Astrocyte (in vitro differentiated cells and primary cell): ENCODE results near the gene DEXI. TPM values are rescaled to one million over a fixed set of nuclear protein-coding genes. Genes with fewer than 3 reads are reported as not detected.

Source experiments
- DNase-seq: peaks from one replicate; pipeline ENCODE4 v3.0.0-alpha.2; 2010; ENCODE audit warnings: low read depth
- FAIRE-seq: peaks from 2 replicates; lab custom pipeline; 2011; peaks lifted over from hg19 to GRCh38; lab: Jason Lieb, UNC
- H2AFZ ChIP-seq: 2 replicates; pipeline ENCODE4 v1.6.0; 2012; ENCODE audit warnings: low read depth, low read length, inconsistent platforms
- H3K27ac ChIP-seq: 2 replicates; pipeline ENCODE4 v1.5.1; 2011; ENCODE audit warnings: low read depth, low read length, inconsistent platforms
- H3K27me3 ChIP-seq: 2 replicates; pipeline ENCODE4 v1.6.0; 2011; ENCODE audit warnings: low read length, inconsistent platforms; ENCODE audit not compliant: insufficient read depth
- H3K36me3 ChIP-seq: 2 replicates; pipeline ENCODE4 v1.5.1; 2011; ENCODE audit warnings: low read length, inconsistent platforms; ENCODE audit not compliant: insufficient read depth
- H3K4me1 ChIP-seq: 2 replicates; pipeline ENCODE4 v1.5.1; 2011; ENCODE audit warnings: low read length, inconsistent platforms; ENCODE audit not compliant: insufficient read depth
- H3K4me2 ChIP-seq: 2 replicates; pipeline ENCODE4 v1.6.0; 2012; ENCODE audit warnings: low read length, inconsistent platforms
- H3K4me3 ChIP-seq: 2 replicates; pipeline ENCODE4 v1.5.1; 2011; ENCODE audit warnings: low read depth, mild to moderate bottlenecking, low read length, inconsistent platforms; ENCODE audit not compliant: insufficient read depth
- H3K79me2 ChIP-seq: 2 replicates; pipeline ENCODE4 v1.6.0; 2012; ENCODE audit warnings: mild to moderate bottlenecking, low read length, inconsistent platforms; ENCODE audit not compliant: insufficient read depth
- H3K9ac ChIP-seq: 2 replicates; pipeline ENCODE4 v1.6.0; 2012; ENCODE audit warnings: mild to moderate bottlenecking, low read length, inconsistent platforms
- H3K9me3 ChIP-seq: 2 replicates; pipeline ENCODE4 v1.5.1; 2012; ENCODE audit warnings: low read depth, mild to moderate bottlenecking, low read length, inconsistent platforms; ENCODE audit not compliant: insufficient read depth
- H4K20me1 ChIP-seq: 2 replicates; pipeline ENCODE4 v1.6.0; 2012; ENCODE audit warnings: low read length, inconsistent platforms; ENCODE audit not compliant: insufficient read depth
- H3K27ac Mint-ChIP-seq: one replicate; pipeline ENCODE4 v1.8.0; 2021; ENCODE audit warnings: mild to moderate bottlenecking, mixed read lengths; ENCODE audit not compliant: unreplicated experiment
- H3K27me3 Mint-ChIP-seq: one replicate; pipeline ENCODE4 v1.8.0; 2021; ENCODE audit warnings: low read depth, mixed read lengths; ENCODE audit not compliant: unreplicated experiment
- H3K36me3 Mint-ChIP-seq: one replicate; pipeline ENCODE4 v1.8.0; 2021; ENCODE audit warnings: low read depth, mixed read lengths; ENCODE audit not compliant: unreplicated experiment
- H3K4me1 Mint-ChIP-seq: one replicate; pipeline ENCODE4 v1.8.0; 2021; ENCODE audit warnings: low read depth, mixed read lengths; ENCODE audit not compliant: unreplicated experiment
- H3K4me3 Mint-ChIP-seq: one replicate; pipeline ENCODE4 v1.8.0; 2021; ENCODE audit warnings: mild to moderate bottlenecking, moderate library complexity, mixed read lengths; ENCODE audit not compliant: unreplicated experiment
- H3K9me3 Mint-ChIP-seq: one replicate; pipeline ENCODE4 v1.8.0; 2021; ENCODE audit warnings: mild to moderate bottlenecking, mixed read lengths; ENCODE audit not compliant: unreplicated experiment
- CTCF ChIP-seq: IDR thresholded peaks from 2 replicates; pipeline ENCODE4 v1.5.1; 2011; ENCODE audit warnings: low read depth, mild to moderate bottlenecking, inconsistent platforms, low read length, moderate library complexity; ENCODE audit not compliant: insufficient read depth
- EZH2 ChIP-seq: IDR thresholded peaks from 2 replicates; pipeline ENCODE4 v1.6.1; 2012; ENCODE audit warnings: mild to moderate bottlenecking, low read length, inconsistent platforms; ENCODE audit not compliant: insufficient read depth
- total RNA-seq: library from RNA; stranded (reverse); gene quantifications from 2 replicates; pipeline ENCODE4 v1.2.1, GENCODE V29; 2021

DEXI gene
- total RNA-seq, 1 donor from 2014 or later: 39.8 TPM

- Mint-ChIP-seq H3K9me3 (no peaks in the 10 kb centered on the region), H3K27ac (no peak overlapping the region), H3K27me3 (no peaks in the 10 kb centered on the region), H3K4me3 (no peak overlapping the region), H3K36me3 (peaks cover 18% of the 10 kb centered on the region), H3K4me1 (peaks cover 39% of the 10 kb centered on the region)
- no peak overlapping the region for H2AFZ ChIP-seq
- H3K4me1 ChIP-seq: peaks cover 33% of the 10 kb centered on the region
- TF ChIP-seq CTCF: no peak
- no peak for TF ChIP-seq EZH2
- H3K27me3 ChIP-seq: no peaks in the 10 kb centered on the region
- peaks cover 91% of the 10 kb centered on the region for H3K79me2 ChIP-seq
- H3K36me3 ChIP-seq: no peaks in the 10 kb centered on the region
- H3K9ac ChIP-seq: no peak overlapping the region
- no peaks in the 10 kb centered on the region for H3K9me3 ChIP-seq
- FAIRE-seq (no peak), DNase-seq (no peak)
- no peak overlapping the region for H3K4me3 ChIP-seq
- peak overlapping the region; percentile 97 for H3K4me2 ChIP-seq
- H4K20me1 ChIP-seq: peaks cover 91% of the 10 kb centered on the region
- no peak overlapping the region for H3K27ac ChIP-seq
These were observed 5.0 kb downstream of the DEXI start for GRCh38 chr16:10937068-10937859.

GRCh38 chr16:10936272-10936984 is 5.8 kb downstream of the DEXI start:
- H3K9ac ChIP-seq: no peak overlapping the region
- H3K27me3 ChIP-seq: no peaks in the 10 kb centered on the region
- H3K4me1 Mint-ChIP-seq: peaks cover 39% of the 10 kb centered on the region
- no peaks in the 10 kb centered on the region for H3K27me3 Mint-ChIP-seq
- H3K4me3 ChIP-seq: no peak overlapping the region
- peaks cover 33% of the 10 kb centered on the region for H3K4me1 ChIP-seq
- no peak overlapping the region for H3K4me2 ChIP-seq
- H3K27ac Mint-ChIP-seq: no peak overlapping the region
- peaks cover 90% of the 10 kb centered on the region for H3K79me2 ChIP-seq
- H3K36me3 Mint-ChIP-seq: peaks cover 21% of the 10 kb centered on the region
- no peaks in the 10 kb centered on the region for H3K36me3 ChIP-seq
- TF ChIP-seq CTCF (no peak), EZH2 (no peak)
- no peak overlapping the region for H2AFZ ChIP-seq
- no peak overlapping the region for H3K4me3 Mint-ChIP-seq
- no peaks in the 10 kb centered on the region for H3K9me3 ChIP-seq
- FAIRE-seq (no peak), DNase-seq (no peak)
- peaks cover 99% of the 10 kb centered on the region for H4K20me1 ChIP-seq
- H3K27ac ChIP-seq: no peak overlapping the region
- no peaks in the 10 kb centered on the region for H3K9me3 Mint-ChIP-seq
